ENCODE measurements around the gene MASP1.

DNA sequence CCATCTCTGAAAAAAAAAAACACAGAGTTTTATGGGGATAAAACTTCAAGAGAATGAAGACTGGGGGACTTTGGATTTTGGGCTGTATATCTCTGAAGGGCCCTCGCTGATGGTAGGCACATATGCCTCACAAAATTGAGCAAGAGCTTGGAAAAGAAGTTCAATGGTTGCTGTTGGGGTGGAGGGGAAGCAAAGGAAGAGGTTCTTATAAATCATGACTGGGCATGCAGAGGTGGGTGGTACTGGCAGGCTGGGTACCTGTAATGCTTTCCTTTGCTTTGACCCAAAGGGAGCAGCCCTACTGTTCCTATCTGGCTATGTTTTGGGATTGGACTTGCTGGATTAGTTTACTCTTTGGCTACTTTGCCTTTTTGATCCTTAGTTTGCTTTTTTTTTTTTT is 100.3 kb downstream of the MASP1 start:
- TF ChIP-seq CTCF (IDR thresholded peaks at IDR 0.05) (no peak), POLR2AphosphoS5 (IDR thresholded peaks at IDR 0.05; ENCODE audit: low read depth, low read length) (no peak), REST (IDR thresholded peaks at IDR 0.05; ENCODE audit: insufficient read depth in 1 of 2, low read depth in 2 of 2, low read length in 1 of 2) (no peak)
